GM18507 (cell line): ENCODE results near the gene MAPK7.

Experiments used
- DNase-seq: peaks from one replicate; pipeline ENCODE4 v3.0.0; 2011; ENCODE audit warnings: low read depth; ENCODE audit not compliant: insufficient read length; ENCODE audit errors: extremely low spot score
- FAIRE-seq: peaks from 2 replicates; lab custom pipeline; 2011; peaks lifted over from hg19 to GRCh38; lab: Jason Lieb, UNC

Gene MAPK7

DNA sequence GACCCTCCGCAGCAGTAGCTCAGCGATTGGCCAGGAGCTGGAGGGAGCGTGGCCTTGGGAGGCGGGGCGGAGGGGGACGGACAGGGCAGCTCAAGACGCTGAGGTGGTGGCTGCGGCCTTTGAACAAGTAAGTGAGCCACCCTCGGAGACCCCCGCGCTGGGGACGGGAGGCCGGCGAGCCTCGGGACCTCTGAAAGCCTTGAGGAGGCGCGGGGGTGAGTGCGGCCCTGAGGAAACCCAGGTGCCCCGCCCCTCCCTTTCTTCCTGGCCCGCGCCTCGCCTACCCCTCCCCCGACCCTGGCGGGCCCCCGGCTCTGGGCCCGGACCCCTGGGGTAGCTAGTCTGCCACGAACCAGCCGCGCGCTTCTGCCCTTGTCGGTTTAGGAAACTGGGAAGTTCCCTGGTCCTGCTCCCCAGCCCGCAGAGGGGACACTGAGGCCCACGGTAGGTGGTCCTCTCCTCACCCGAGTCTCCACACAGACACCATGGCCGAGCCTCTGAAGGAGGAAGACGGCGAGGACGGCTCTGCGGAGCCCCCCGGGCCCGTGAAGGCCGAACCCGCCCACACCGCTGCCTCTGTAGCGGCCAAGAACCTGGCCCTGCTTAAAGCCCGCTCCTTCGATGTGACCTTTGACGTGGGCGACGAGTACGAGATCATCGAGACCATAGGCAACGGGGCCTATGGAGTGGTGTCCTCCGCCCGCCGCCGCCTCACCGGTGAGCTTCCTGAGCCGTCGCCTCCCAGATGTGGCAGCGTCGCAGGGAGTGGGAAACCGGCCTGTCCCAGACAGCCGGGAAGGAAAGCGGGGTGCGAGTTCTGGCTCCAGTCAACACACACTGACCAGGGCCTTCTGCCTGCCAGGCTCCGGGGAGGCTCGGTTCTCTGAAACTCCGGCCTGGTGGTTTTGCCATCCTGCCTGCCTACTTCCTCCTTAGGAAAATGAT, at the start of gene MAPK7:
TSS of gene MAPK7 (plus strand) at position 83 of the 945 bp plus-strand sequence. CDS start at position 486, 403 bp downstream.
- no peak for DNase-seq
- no peak for FAIRE-seq

DNA sequence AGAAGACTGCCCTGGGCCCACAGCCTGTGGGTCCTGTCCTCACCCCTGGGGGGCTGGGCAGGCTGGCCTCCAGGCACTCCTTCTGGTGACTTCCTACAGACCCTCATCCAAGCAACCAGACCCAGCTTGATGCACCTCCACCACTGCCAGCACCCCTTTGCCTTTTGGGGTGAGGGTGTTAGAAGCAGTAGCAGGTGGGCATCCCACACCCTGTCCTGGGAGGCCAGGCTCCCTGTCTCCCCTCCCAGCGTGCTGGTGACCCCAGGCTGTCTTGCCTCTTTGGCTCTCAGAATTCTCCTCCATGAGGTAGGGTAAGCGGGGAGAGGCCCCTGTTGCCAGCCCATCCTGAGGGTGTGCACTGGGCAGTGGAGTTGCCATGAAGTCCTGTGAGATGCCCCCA, 49.2 kb upstream of the MAPK7 start:
- FAIRE-seq: no peak
- DNase-seq: no peak

DNA sequence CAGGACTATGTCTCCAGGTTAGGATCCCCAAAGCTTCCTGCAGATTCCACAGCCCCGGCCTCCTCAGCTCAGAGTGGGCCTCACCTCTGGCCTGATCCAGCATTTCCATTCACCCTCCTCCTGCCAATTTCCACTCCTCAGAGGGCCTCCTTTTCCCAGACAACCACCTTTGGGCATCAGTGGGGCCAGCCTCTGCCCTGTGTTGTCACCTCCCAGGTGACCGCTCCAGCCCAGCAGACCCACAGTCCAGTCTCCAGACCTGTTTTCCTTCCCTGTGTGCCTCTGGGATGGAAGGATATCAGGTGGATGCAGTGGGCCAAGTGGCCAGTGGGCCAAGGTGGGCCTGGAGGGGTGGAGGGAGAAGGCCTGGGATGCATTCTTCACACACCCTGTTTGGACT, 48.5 kb upstream of the MAPK7 start:
- no peak for DNase-seq
- no peak for FAIRE-seq

DNA sequence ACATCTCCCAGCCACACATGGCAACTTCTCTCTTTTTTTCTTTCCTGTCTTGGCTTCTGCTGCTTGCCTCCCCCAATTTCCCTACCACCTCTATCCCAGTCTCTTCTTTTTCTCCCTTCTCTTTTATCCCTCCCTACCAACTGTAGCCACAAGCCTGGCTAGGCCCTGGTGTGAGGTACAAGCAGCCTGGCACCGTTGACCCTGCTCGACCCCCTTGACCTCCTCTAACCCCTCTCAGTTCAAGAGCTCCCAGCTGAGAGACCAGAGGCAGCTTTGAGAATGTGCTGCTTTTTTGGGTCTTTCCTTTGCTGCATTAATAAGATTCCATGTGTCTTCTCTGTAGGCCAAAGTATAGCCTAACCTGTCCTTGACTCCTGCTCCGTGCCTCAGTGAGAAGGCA, 48.0 kb upstream of the MAPK7 start:
- DNase-seq (no peak), FAIRE-seq (no peak)

DNA sequence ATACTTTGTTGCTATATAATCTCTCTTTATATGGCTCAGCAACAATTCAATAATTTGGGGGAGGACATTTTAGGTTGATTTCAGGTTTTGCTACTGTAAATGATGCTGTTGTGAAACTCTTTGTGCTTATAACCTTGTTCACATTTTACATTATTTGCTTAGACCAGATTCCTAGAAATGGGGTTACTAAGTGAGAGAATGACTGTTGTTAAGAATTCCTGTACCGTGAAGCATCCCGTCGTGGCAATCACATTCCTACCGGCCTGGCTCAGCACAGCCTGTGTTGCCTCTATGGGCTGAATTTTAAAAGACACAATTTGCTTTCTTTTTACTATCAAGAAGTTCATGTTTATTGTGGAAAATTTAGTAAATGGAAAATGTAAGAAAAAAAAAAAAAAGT, 47.2 kb upstream of the MAPK7 start:
- FAIRE-seq: no peak

DNA sequence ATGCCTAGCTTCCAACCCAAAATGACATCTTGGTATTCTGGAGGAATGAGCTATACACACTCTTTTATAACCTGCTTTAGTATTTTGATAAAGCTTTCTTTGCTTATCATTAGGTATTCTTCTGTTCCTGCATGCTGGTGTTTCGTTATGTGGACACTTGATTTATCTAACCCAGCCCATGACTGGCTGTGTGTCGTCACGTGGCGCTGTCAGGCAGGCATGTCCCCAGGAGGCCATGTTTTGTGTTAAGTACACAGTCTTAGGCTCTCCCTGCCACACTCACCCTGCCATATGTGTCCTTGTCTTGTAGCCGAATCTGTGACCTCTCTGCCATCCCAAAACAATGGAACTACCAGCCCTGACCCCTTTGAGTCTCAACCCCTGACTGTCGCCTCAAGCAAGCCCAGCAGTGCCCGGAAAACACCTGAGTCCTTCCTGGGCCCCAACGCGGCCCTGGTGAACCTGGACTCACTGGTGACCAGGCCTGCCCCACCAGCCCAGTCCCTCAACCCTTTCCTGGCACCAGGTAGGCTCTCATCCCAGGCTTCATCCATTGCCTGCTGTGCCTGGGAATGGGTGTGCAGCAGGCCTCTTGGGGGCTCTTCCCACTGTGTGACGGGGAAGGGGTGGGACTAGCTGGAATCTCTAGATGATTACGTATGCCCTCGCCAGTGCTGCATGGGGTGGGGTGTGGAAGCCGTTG, 46.6 kb upstream of the MAPK7 start:
- no peak for FAIRE-seq

More for the DNA sequence above, 47.2 kb upstream of the MAPK7 start:
- DNase-seq: no peak

DNA sequence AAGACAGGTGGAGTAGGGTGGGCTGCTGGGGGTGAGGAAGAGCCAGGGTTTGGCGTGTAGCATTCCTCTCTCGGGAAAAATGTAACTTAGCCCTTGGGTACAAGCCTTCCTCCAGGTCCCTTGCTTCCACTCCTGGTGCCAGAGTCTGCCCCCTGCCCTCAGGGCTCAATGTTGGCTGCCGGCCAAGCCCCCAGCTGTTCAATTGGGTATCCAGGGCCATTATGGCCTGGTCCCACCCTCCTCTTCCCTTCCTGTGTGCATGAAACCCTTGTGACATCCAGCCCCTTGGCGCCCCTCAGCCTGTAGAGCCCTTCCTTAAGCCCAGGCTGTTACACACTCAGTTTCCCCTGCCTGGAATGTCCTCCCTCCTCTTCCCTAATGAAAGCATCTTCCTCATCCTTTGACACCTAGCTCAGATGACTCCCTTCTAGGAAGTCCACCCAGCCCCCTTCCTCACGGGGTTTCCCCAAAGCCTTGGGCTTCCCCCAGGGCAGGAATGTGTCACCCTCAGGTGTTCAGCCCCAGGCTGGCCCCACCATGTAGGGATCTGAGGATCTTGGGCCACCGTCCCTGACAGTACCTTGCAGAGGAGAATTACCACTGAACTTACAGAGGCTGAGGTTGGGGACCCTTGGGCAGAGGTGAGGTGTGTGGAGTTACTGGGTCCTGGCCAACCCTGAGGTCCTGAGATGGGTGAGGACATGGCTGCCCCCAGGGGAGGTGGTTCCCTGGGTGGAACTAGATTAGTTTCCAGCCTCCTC, 45.7 kb upstream of the MAPK7 start:
- FAIRE-seq: no peak

More for the DNA sequence above, 46.6 kb upstream of the MAPK7 start:
- no peak for DNase-seq

DNA sequence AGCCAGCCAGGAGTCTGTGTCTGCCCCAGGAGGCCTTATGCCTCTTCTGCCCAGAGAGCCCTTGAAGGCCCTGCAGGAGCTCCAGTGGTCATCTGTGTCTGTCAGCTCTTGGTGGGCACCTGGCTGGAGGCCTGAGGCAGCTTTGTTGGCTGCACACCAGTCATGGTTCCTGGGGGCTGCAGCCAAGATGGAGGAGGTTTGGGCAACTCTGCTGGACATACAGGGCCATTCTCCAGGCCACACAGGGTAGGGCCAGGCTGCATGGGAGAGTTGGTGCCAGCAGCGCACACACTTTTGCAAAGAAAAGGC, 45.2 kb upstream of the MAPK7 start:
- FAIRE-seq: no peak
- DNase-seq: no peak

More for the DNA sequence above, 45.7 kb upstream of the MAPK7 start:
- no peak for DNase-seq

DNA sequence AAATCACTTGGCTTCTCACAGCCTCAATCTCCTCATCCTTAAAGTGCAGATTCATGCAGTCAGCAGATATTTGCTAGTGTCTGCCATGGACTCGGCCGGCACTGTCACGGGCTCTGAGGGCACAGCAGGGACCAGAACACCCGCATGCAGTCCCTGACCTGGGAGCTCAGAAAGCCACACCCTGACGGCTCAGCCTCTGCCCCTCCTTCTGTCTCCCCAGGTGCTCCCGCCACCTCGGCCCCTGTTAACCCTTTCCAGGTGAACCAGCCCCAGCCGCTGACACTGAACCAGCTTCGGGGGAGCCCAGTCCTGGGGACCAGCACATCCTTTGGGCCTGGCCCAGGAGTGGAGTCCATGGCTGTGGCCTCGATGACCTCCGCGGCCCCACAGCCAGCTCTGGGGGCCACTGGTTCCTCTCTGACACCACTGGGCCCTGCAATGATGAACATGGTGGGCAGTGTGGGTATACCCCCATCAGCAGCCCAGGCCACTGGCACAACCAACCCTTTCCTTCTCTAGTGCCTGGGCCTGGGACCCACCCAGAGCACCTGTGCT, 44.5 kb upstream of the MAPK7 start:
- FAIRE-seq (no peak), DNase-seq (no peak)

DNA sequence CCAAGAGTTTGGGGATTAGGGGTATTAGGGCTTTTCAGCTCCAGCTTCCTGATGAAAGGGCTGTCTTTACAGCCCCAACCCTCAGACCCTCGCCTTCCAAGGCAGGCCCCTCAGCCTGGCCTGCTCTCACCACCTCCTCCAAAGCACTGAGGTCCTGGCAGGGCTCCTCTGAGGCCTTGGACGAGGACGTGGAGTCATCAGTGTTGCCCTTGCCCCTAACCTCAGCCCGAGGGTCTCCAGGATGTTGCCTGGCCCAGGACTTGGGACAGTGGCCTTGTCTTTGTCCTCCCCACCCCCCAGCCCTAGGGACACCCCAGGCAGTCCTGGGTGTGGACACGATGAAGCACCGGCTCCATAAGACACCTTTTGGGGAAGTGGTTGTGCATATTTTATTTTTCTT, 44.0 kb upstream of the MAPK7 start:
- FAIRE-seq (no peak), DNase-seq (no peak)

DNA sequence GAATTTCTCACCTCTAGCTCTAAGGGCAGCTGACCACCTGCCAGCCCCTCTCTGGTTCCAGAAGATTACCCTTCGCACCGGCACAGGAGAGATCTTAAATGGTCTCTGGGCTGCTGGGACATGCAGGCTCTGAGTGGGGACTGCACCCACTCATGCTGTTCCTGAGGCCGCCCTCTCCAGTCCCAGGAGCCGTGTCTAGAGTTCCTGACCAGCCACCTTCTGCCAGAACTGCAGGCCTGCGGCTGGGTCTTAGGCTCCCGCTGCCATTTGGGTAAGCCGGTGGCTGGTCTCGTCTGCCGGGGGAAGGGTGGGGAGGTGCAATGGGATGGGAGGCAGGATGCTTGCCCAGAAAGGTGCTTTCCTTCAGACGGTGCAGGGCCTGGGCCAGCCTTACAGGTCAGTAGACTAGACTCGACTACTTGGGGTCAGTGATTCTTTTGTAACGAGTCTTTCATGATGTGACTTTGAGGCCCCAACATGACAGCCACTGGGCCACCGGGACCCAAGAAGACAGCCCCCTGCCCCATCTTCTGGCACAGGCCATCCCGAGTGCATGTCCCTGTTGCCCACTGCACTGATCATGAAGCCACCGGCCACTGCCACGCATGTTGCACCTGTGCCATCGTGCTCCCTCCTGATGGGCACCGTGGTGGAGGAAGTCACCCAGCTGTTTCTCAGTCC, 42.2 kb upstream of the MAPK7 start:
- no peak for FAIRE-seq
- DNase-seq: no peak

DNA sequence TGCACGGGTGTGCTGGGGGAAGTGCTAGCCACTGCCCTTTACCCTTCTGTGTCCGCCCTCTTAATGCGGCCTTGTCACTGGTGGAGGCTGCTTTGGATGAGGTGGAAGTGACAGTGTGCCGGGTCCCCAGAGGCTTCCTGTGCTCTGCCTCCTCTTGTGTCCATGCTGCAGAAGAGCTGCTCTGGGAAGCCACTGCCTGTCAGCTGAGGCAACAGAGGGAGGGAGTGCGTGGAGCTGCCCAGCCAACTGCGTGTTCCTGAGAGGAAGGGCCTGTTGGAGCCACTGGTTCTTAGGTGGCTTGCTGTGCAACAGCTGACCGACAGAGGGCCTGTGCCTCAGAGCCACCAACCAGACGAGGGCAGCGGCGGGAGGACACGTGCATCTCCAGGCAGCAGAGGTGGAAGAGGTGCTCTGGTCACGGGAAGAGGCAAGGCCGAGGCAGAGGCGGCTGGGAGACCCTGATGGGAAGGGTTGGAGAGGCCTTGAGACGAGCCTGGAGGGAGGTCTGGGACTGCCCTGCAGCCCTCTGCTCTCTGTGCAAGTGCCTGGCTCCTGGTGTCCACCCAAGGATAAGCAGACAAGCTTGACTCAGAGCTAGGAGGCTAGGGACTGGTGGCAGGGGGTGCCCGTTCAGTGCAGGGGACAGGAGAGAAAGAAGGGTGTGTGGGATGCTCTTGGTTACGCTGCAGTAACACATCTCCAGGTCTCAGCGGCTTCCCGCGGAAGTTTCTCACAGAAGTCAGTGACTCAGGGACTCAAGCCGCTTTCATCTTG, 41.2 kb upstream of the MAPK7 start:
- DNase-seq: no peak
- no peak for FAIRE-seq

DNA sequence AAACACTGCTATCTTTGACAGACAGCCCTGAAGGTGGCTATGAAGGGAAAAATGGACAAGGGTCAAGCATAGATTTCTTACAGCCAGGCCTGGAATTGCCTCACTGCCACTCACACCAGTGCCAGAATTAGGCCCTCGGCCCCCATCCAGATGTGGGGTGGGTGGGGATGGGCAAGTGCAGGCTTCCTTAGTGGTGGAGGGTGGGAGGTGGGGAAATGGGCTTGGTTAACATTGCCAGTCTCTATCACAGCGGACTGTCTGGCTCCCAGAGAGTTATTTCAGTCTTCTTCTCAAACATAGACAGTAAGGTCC, 40.6 kb upstream of the MAPK7 start:
- no peak for DNase-seq
- no peak for FAIRE-seq

DNA sequence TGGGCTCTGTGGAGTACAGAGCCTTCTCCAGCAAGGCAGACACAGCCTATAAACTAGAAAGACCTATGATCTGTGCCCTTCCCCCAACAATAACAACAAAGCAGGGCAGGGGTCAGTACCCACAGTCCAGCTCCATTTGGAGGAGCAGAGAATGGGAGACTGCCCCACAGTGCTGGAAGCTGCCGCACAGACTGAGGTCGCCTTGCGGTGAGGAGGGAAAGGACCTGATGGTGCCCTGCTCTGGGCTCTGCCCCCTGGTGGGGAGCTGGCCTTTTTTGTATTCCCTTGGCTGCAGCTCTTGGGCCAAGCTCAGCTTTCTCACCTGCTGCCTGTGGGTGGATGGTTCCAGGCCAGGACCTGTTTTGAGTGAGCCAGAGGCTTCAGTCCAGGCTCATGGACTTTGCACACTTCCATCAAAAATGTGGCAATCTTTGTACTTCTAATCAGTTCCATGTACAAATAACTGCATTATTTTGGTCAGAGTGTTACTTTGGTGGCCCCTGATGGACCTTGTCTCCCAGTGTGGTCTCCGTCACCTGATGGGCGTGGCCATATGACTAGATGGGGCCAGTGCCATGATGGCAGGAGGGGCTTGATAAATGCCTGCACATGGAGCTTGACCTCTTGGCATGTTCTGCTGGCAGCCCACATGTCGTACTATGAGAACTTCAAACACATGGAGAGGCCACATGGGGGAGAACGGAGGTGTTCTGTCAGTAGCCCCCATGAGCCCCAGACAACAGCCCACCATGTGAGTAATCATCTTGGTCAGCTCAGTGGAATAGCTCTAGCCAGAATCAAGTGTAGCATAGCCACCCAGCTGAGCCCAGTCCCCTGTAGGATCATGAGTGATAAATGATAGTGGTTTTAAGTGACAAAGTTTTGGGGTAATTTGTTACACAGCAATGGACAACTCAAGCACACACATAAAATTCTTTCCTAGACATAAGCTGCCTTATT, 40.0 kb upstream of the MAPK7 start:
- peak; percentile 90 for FAIRE-seq
- DNase-seq: peak; percentile 72

DNA sequence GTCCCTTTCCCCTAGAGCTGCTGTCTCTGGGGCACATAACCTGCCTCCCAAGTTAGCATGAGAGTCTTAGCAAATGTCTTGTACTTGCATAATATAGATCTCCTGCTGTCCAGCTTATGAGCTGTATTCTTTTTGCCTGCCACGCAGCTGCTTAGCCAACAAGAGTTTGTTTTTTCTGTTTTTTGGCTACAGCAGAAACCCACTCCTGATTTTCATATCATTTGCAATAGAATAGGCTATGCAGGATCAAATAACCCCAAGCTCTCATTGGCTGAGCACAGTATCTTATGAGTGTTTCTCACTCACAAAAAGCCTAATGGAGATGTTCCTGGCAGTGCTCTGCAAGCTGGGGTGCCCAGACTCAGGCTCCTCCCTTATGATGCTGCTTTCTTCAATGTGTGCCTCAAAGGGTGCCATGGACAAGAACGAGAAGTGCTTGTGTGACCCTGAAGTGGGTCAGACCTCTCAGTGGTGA, 38.9 kb upstream of the MAPK7 start:
- FAIRE-seq: no peak
- DNase-seq: no peak

DNA sequence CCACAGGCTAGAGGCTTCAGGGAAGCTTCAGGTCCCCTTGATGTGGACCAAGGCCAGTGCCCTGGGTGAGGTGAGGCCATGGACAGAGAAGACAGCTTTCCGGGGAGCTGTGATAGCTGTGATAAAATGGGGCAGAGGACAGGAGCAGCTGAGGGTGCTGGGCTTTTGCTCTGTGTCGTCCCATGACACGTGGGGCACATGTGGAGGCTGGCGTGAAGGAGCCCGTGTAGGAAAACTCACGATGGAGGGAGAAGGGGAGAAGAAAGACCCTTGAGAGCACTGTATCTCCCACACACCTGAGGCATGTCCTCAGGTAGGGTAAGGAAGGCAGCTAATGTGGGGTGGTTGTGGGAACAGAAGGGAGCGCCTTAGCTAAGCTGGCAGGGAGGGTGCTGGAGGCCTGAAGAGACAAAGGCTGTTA, 37.1 kb upstream of the MAPK7 start:
- DNase-seq: no peak
- no peak for FAIRE-seq
